ENCODE measurements around the gene TMEM145.
"Not testable (repeated sequence)": the region's sequence is repeated elsewhere in the genome, so short reads cannot be mapped to it uniquely, and the experiment has no call there.

TMEM145 gene

DNA sequence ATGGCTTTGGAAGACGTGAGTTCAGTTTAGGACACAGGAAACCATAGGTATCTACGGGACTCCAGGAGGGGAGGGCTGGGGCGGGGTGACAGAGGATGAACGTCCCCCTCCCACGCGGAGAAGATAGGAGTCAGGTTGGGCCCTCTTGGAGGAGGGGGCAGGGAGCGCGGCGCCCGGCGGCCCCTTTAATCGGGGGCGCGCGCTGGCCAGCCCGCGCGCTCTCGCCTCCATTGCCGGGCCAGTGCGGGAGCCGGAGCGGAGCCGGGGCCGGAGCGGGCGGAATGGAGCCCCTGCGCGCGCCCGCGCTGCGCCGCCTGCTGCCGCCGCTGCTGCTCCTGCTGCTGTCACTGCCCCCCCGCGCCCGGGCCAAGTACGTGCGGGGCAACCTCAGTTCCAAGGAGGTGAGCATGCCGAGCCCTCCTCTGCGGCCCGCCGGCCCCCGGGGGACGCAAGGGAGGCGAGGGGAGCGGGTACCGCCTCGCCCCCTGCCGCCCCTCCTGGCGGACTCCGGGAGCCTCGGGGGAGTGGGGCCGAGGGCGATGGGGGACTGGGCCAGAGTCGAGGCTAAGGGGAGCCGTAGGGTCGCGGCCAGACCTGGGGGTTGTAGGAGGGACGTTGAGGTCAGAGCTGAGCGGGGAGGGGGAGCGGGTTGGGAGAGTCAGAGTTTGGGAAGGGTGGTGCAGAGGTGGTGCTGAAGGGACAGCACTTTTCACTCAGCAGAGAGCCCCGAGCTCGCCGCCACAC, at the start of gene TMEM145:
TSS of gene TMEM145 (plus strand) at position 214 of the 744 bp plus-strand sequence. CDS start at position 282, 68 bp downstream.
- DNase-seq: peak in 43 of 58 donors; percentile 11 to 66 (median 32)

DNA sequence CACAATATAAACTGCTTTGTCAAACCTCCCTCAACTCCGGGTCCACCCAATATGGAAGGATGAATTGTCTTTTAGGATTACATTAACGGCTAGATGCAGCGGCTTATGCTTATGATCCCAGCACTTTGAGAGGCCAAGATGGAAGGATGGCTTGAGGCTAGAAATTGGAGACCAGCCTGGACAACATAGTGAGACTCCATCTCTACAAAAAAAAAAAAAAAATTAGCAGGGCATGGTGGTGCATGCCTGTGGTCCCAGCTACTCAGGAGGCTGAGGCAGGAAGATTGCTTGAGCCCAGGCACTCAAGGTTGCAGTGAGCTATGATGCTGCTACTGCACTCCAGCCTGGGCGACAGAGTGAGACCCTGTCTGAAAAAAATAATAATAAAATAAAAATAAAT, 47.0 kb upstream of the TMEM145 start:
- DNase-seq: not testable (repeated sequence)

DNA sequence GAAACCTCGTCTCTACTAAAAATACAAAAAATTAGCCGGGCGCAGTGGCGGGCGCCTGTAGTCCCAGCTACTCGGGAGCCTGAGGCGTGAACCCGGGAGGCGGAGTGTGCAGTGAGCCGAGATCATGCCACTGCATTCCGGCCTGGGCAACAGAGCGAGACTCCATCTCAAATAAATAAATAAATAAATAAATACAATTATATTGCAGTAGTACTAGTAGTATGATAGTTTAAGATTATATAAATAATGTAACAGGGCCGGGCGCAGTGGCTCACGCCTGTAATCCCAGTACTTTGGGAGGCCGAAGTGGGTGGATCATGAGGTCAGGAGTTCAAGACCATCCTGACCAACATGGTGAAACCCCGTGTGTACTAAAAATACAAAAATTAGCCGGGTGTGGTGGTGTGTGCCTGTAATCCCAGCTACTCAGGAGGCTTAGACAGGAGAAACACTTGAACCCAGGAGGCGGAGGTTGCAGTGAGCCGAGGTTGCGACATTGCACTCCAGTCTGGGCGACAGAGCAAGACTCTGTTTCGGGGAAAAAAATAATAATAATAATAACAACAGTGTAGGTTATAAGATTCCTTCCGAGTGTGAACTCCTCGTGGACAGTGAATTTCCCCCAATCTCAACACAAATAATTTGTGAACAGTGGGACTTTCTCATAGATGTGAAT, 46.0 kb upstream of the TMEM145 start:
- DNase-seq: not testable (repeated sequence)

DNA sequence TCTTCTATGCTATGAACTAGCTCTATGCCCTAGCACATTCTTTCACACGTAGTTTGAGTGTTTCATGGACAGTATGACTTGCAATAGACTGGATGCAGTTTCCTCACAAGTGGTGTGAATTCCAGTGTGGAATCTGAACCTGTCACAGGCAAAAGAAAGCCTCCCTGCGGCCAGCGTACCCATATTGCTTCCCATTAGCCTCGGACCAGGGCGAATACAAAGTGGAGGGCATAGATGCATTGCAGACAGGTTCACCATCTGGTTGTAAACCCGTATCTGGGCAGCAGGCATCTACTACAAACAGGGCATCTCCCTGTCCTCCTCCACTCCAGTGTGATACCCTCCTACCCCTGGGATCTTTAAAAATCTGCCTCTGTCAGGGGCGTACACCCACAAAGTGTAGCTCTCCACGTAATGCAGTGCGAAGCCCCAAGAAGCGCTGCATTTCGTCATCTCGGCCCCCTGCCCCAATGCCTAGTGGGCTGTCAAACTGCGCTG, 45.4 kb upstream of the TMEM145 start:
- DNase-seq: no peak

DNA sequence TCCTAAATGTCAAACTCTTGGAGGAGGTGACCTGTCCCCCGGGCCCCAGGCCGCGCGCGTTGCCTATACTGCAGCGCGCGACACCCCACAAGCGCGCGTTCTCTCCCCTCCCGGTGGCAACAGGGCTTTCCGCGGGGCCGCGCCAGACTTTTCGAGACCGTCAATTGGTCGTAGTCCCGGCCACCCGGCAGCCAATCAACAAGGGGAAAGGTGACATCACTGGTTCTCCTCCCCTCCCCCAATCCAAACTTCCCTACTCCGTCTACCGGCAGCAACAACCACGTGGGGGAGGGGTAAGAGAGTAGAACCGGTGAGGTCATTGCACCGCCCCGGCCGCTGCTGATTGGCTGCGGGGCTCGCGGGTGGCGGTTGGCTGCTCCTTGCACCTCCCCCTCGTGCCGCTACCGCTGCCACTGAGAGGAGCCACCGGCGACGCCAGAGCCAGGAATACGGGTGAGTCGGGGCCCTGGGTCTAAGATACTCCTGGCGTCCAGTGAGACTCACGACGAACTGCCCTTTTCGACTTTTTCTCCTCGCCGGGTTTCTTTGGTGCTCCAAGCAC, 44.9 kb upstream of the TMEM145 start:
- DNase-seq: peak; percentile 97 to 100 (median 100)

DNA sequence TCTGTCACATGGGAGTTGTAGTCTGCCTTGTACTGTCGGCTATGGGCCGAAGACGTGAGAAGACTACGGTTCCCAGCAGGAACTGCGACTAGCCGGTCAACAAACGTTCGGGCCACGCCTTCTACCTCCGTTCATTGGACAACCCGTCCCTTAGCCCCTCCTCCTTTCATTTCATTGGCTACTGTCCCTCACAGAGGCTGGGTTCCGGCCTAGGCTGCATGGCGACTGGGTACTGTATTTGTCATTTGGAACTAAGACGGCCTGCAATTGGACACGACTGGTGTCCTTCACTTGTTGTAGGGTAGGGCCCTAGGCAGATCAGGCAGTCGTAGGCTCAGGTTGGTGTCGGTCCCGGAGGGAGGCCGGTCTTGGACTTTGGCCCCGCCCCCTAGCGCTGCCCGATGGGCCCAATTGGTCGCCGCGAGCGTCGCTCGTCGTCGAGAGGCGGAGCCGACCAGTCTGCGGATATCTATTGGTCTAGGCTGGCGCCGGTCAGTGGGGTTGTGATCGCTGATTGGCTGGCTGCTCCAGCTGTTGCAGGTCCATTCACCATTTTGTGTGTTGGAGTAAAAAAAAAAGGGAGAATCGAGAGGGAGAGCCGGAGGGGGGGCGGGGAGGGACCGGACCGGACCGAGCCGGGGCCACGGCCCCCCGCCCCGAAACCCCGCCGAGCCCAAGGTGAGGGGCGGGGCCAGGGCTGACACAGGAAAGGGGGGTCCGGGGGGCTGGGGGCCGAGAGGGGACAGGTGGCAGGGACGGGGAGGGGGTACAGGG, 44.2 kb upstream of the TMEM145 start, which contains the start of gene CIC:
TSS of gene CIC (plus strand) at position 549 of the 774 bp plus-strand sequence. CDS start 2,532 bp downstream, outside the sequence.
- peak; percentile 98 to 100 (median 100) for DNase-seq

DNA sequence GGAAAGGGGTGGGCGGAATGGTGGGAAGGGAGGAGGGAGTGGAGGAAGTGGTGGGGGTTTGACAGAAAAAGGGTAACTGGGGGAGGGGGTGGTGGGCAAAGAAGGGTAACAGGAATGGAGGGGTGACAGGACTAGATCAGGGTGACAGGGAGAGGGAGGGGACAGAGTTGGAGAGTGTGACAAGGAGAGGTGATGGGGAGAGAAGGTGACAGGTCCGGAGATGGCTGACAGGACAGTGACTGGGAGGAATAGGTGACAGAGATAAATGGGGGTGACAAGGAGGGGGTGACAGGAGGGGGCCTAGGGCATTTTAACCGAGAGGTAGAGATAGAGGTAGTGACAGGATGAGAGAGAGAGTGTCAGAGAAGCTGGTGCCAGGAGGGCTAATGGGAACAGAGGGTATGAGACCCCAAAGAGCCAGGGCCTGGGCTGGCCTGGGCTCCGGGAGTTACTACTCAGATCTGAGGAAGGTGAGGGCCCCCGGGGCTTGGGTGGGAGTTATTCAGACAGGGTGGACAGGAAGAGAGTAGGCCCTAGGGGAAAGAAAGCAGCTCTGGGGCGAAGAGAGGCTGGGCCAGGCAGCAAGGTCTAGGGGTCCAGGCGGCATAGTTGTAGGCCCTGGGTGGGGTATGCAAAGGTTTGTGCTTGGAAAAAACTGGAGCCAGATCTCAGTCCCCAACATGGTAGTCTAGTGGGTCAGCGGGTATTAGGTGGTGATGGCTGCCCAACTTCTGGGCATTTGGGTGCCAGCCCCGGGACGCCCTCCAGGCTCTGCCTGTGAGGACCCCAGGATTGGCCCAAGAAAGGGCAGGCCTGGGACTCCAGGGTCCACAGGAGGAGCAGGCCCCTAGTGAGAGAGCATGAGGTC, 43.4 kb upstream of the TMEM145 start:
- peak in 1 of 58 donors; percentile 18 for DNase-seq

DNA sequence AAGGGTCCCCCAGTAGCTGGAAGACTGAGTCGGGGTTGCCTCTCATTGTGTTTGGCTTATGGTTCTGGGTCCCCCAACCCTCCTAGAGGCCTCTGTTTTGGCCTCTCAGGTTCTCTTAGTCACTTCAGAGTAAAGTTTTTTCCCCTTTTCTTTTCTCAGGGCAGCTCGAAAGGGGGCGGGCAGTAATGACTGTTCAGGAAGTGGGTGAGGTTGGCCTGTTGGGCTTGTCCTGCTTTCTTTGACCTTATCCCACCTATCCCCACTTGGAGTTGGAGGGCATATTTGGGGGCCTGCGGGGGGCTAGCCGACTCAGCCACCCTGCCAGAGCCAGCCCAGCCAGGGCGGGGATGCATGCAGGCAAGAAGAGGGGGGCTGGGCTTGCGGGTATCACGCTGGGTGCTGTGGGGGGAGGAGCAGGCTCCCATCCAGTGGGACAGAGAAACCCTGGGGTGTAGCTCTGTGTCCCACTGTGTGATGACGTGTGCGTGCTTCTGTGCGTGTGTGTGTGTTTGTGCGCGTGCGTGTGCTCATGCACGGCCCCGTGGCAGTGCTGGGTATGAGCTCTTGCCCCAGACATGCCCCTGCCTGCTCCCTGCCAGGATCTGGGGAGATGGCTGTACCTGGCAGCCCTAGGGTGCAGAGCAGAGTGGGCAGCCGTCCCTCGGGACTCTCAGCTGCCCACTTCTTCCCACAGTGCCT, 42.6 kb upstream of the TMEM145 start:
- DNase-seq: peak in 36 of 58 donors; percentile 26 to 83 (median 44)

DNA sequence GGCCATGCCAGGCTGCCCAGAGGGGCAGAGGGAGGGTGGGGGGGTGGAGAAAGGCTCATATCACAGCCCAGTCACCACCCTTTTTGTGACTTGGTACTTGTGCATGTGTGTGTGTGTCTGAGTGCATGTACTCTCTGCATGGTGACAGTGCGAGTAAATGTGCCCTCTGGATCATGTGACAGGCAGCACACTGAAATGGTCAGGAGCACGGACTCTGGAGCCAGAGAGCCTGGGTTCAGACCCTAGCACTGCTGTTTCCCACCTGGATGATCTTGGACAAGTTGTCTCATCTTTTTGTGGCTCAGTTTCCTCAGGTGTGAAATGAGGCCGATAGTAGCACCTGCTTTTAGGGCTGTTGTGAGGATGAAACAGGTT, 42.1 kb upstream of the TMEM145 start:
- peak in 2 of 58 donors; percentile 61 to 67 for DNase-seq

DNA sequence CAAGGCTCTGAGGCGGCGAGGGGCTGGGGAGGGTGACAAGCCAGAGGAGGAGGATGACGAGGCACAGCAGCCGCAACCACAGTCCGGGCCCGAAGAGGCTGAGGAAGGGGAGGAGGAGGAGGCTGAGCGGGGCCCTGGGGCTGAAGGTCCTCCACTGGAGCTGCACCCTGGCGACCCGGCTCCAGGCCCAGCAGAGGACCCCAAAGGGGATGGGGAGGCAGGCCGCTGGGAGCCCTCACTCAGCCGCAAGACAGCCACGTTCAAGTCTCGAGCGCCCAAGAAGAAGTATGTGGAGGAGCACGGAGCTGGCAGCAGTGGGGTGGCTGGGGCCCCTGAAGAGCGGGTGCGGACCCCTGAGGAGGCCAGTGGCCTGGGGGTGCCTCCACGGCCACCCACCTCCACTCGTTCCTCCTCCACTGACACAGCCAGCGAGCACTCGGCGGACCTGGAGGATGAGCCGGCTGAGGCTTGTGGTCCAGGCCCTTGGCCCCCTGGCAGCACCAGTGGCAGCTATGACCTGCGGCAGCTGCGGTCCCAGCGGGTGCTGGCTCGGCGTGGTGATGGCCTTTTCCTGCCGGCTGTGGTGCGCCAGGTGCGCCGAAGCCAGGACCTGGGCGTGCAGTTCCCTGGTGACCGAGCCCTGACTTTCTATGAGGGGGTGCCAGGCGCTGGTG, 41.1 kb upstream of the TMEM145 start:
- DNase-seq: no peak

DNA sequence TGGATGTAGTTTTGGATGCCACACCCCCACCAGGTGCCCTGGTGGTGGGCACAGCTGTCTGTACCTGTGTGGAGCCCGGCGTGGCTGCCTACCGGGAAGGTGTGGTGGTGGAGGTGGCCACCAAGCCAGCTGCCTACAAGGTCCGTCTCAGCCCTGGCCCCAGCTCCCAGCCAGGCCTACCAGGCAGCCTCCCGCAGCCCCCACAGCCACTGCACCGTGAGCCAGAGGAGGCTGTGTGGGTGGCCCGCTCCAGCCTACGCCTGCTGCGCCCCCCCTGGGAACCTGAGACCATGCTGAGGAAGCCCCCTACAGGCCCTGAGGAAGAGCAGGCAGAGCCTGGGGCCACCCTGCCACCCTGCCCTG, 40.6 kb upstream of the TMEM145 start:
- no peak for DNase-seq

DNA sequence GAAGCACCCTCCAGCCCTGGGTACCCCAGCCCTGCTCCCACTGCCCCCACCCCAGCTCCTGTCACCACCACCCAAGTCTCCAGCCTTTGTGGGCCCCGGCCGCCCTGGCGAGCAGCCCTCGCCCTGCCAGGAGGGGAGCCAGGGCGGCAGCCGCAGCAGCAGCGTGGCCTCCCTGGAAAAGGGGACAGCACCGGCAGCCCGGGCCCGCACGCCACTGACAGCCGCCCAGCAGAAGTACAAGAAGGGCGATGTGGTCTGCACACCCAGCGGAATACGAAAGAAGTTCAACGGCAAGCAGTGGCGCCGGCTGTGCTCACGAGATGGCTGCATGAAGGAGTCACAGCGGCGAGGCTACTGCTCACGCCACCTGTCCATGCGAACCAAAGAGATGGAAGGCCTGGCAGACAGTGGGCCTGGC, 40.1 kb upstream of the TMEM145 start:
- no peak for DNase-seq

DNA sequence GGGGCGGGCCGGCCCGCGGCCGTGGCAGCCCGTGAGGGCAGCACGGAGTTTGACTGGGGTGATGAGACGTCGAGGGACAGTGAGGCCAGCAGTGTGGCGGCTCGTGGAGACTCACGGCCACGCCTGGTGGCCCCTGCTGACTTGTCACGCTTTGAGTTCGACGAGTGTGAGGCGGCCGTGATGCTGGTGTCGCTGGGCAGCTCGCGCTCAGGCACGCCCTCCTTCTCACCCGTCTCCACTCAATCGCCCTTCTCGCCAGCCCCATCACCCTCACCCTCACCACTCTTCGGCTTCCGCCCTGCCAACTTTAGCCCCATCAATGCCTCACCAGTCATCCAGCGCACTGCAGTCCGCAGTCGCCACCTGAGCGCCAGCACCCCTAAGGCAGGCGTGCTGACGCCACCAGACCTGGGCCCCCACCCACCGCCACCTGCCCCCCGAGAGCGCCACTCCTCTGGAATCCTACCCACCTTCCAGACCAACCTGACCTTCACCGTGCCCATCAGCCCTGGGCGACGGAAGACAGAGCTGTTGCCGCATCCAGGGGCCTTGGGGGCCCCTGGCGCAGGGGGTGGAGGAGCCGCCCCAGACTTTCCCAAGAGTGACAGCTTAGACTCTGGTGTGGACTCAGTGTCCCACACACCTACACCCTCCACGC, 39.6 kb upstream of the TMEM145 start:
- no peak for DNase-seq

DNA sequence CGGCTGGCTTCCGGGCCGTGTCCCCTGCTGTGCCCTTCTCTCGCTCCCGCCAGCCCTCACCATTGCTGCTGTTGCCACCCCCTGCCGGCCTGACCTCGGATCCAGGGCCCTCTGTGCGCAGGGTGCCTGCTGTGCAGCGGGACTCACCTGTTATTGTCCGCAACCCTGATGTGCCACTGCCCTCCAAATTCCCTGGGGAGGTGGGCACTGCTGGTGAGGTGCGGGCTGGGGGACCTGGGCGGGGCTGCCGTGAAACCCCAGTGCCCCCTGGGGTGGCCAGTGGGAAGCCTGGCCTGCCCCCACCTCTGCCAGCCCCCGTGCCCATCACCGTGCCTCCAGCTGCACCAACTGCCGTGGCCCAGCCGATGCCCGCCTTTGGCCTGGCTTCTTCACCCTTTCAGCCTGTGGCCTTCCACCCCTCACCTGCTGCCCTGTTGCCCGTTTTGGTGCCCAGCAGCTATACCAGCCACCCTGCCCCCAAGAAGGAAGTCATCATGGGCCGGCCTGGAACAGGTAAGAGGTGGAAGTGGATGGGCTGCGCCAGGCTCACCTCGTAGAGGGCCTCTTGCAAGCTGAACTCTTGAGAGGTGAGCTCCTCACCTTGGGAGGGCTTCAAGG, 38.9 kb upstream of the TMEM145 start:
- no peak for DNase-seq

DNA sequence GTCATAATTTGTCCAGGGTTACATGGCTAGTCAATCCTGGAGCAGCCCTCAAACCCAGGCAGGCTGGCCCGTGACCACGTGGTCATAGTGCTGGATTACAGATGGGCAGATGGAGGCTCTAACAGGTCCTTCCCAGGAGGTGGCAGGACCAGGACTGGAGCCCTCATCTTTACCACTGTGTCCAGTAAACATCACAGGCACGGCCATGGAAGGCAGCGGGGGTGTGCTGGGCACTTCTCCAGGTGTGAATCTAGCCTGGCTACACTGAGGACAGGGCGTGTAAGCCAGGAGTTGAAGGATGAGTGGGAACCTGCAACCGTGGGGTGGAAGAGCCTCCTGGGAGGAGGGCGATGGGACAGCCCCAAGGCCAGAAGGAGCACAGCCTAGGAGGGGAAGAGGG, 38.0 kb upstream of the TMEM145 start:
- DNase-seq: no peak

DNA sequence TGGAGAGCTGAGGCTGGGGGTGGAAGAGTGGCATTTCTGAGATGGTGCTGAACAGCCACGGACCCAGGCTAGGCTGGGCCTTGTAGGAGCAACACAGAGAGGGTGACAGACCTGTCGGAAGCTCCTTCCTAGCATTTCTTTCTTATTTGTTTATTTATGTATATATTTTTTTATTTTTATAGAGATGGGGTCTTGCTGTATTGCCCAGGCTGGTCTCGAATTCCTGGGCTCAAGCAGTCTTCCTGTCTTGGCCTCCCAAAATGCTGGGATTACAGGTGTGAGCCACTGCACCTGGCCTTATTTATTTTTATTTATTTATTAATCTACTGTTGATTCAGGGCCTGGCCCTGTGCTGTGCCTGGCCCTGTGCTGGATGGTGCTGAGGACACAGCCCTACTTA, 37.6 kb upstream of the TMEM145 start:
- no peak for DNase-seq

DNA sequence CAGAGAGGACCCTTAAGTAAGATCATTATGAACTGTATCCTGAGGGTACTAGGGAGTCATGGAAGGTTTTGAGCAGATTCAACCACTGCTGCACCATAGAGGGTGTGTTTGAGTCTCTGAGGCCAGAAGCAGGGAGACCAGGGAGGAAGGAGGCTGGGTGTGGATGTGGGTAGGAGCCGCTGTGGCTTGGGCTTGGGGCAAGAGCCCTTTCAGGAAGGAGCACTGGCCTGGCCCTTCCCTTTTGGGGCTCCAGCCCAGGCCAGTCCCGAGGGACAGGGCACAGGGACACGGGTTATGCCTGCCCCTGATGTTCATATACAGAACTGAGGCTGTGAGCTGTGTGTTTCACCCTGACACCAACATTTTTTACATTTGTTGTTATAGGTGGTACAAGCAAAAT, 36.8 kb upstream of the TMEM145 start:
- no peak for DNase-seq

DNA sequence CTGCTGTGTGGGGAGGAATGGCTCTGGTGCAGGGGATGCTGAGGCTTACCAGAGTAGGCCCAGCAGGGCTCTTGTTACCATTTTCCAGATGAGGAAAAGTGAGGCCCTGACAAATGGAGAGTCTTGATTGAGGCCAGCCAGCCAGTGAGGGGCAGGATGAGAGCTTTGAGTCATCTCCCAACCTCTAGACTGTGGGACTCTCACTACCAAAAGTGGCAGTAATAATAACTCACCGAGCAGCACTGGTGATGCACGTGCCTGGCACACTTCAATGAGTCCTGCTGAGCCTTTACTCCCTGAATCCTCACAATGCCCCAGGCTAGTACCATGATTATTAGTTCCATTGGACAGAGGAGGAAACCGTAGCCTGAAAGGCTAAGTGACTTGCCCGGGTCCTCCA, 36.3 kb upstream of the TMEM145 start:
- DNase-seq: no peak
